Stimulated activated CD4-positive, alpha-beta T cell treated with anti-CD3 and anti-CD28 coated beads, Interleukin-15, amount 100 ng/mL, for 24 hours (primary cell): ENCODE measurements around the gene LAMA5.
A peak's percentile ranks its signal among the peaks of the same experiment; 100 is the strongest.

ENCODE experiments used
- DNase-seq: peaks from one replicate; pipeline ENCODE4 v3.0.0-alpha.2; 2020

Gene LAMA5

GRCh38 chr20:62282877-62283503, 84.1 kb downstream of the LAMA5 start:
- DNase-seq, result no peak

GRCh38 chr20:62282103-62282502, 85.0 kb downstream of the LAMA5 start:
- DNase-seq, result no peak

- DNase-seq, result no peak
Observed at GRCh38 chr20:62281161-62281933, 85.8 kb downstream of the LAMA5 start.

- DNase-seq, result no peak
Observed at GRCh38 chr20:62280303-62280702, 86.8 kb downstream of the LAMA5 start.

GRCh38 chr20:62277253-62277652, 89.9 kb downstream of the LAMA5 start:
- DNase-seq, result no peak

- DNase-seq, result no peak
Observed at GRCh38 chr20:62276439-62276838, 90.7 kb downstream of the LAMA5 start.

GRCh38 chr20:62275219-62275618, 91.9 kb downstream of the LAMA5 start:
- no peak for DNase-seq

- DNase-seq, result no peak
Observed at GRCh38 chr20:62274332-62274950, 92.7 kb downstream of the LAMA5 start.

- no peak for DNase-seq
Observed at GRCh38 chr20:62273416-62273815, 93.7 kb downstream of the LAMA5 start.

- no peak for DNase-seq
Observed at GRCh38 chr20:62272200-62272599, 94.9 kb downstream of the LAMA5 start.

- DNase-seq, result no peak
Observed at GRCh38 chr20:62269871-62270270, 97.2 kb downstream of the LAMA5 start.

GRCh38 chr20:62269378-62269777, 97.7 kb downstream of the LAMA5 start:
- no peak for DNase-seq

GRCh38 chr20:62268228-62268900, 98.7 kb downstream of the LAMA5 start:
- DNase-seq, result no peak

- no peak for DNase-seq
Observed at GRCh38 chr20:62267543-62267942, 99.6 kb downstream of the LAMA5 start.

- no peak for DNase-seq
Observed at GRCh38 chr20:62266851-62267250, 100.3 kb downstream of the LAMA5 start.

GRCh38 chr20:62266340-62266739, 100.8 kb downstream of the LAMA5 start:
- peak; percentile 7 for DNase-seq

GRCh38 chr20:62265365-62265764, 101.7 kb downstream of the LAMA5 start:
- DNase-seq, result no peak

- DNase-seq, result no peak
Observed at GRCh38 chr20:62263396-62263795, 103.7 kb downstream of the LAMA5 start.

- no peak for DNase-seq
Observed at GRCh38 chr20:62262064-62262463, 105.0 kb downstream of the LAMA5 start.

- DNase-seq, result no peak
Observed at GRCh38 chr20:62259294-62259565, 107.9 kb downstream of the LAMA5 start.
